PC-3 (cell line): ENCODE results near the gene ANTXR1. TPM values are rescaled to one million over a fixed set of nuclear protein-coding genes. Genes with fewer than 3 reads are reported as not detected.
"Not testable (repeated sequence)": the region's sequence is repeated elsewhere in the genome, so short reads cannot be mapped to it uniquely, and the experiment has no call there.

Source experiments
- ATAC-seq: fragments of 200-7000 bp; cut with Tn5 transposase; 2 replicates; pipeline ENCODE4 v1.9.1; 2020; ENCODE audit warnings: mild to moderate bottlenecking, moderate library complexity
- BruUV-seq: library from RNA; stranded (reverse); fragments of 400-500 nt; replicated peaks from 2 replicates; lab custom pipeline; 2021; lab: Mats Ljungman, UMichigan
- CTCF ChIA-PET: fragments of 300-600 bp; sonication (Branson Sonifier 250); formaldehyde crosslinking; loops from one replicate; lab custom pipeline; 2022; ENCODE audit warnings: antibody characterized with exemption; lab: Charles Lee
- POLR2A ChIA-PET: fragments of 300-600 bp; sonication (Branson Sonifier 250); formaldehyde crosslinking; loops from one replicate; lab custom pipeline; 2022; ENCODE audit warnings: antibody characterized with exemption; ENCODE audit not compliant: unreplicated experiment; lab: Charles Lee
- DNase-seq: peaks from one replicate; pipeline ENCODE4 v3.0.0-alpha.2; 2015
- H2AFZ ChIP-seq: fragments of 300-600 bp; sonication (generic); 2 replicates; pipeline ENCODE4 v1.6.0; 2016; ENCODE audit warnings: antibody characterized with exemption, low read length
- H3F3A ChIP-seq: fragments of 300-600 bp; sonication (generic); one replicate; pipeline ENCODE4 v1.6.0; 2017; ENCODE audit warnings: antibody characterized with exemption, low read length, control low read depth, mild to moderate bottlenecking; ENCODE audit not compliant: unreplicated experiment
- H3K27ac ChIP-seq: fragments of 300-600 bp; sonication (generic); 2 replicates; pipeline ENCODE4 v1.5.1; 2016; ENCODE audit warnings: mild to moderate bottlenecking, low read length
- H3K27me3 ChIP-seq: fragments of 300-600 bp; sonication (generic); 2 replicates; pipeline ENCODE4 v1.6.1; 2016; ENCODE audit warnings: low read length, mixed read lengths
- H3K36me3 ChIP-seq: fragments of 300-600 bp; sonication (generic); 2 replicates; pipeline ENCODE4 v1.6.1; 2016; ENCODE audit warnings: low read depth, mixed run types, low read length, mixed read lengths
- H3K4me1 ChIP-seq: fragments of 300-600 bp; sonication (generic); 2 replicates; pipeline ENCODE4 v1.5.1; 2016; ENCODE audit warnings: low read length; ENCODE audit not compliant: insufficient read depth
- H3K4me2 ChIP-seq: fragments of 300-600 bp; sonication (generic); 2 replicates; pipeline ENCODE4 v1.6.0; 2016; ENCODE audit warnings: low read length
- H3K4me3 ChIP-seq: fragments of 300-600 bp; sonication (generic); 2 replicates; pipeline ENCODE4 v1.5.1; 2016; ENCODE audit warnings: mild to moderate bottlenecking, low read length, mixed read lengths
- H3K79me2 ChIP-seq: fragments of 300-600 bp; sonication (generic); 2 replicates; pipeline ENCODE4 v1.6.1; 2017; ENCODE audit warnings: low read length, mixed read lengths
- H3K9ac ChIP-seq: fragments of 300-600 bp; sonication (generic); 2 replicates; pipeline ENCODE4 v1.6.0; 2016; ENCODE audit warnings: mild to moderate bottlenecking, low read length
- H3K9me2 ChIP-seq: fragments of 300-600 bp; sonication (generic); replicated peaks from 2 replicates; pipeline ENCODE4 v1.6.1; 2016; ENCODE audit warnings: mixed run types, low read length, mixed read lengths
- H3K9me3 ChIP-seq: fragments of 300-600 bp; sonication (generic); 2 replicates; pipeline ENCODE4 v1.6.1; 2016; ENCODE audit warnings: low read length, mixed read lengths
- H4K20me1 ChIP-seq: fragments of 300-600 bp; sonication (generic); 2 replicates; pipeline ENCODE4 v1.6.1; 2016; ENCODE audit warnings: low read length, mixed read lengths
- EZH2 ChIP-seq: fragments of 300-600 bp; sonication (generic); IDR thresholded peaks from one replicate; pipeline ENCODE4 v1.6.1; 2017; ENCODE audit warnings: antibody characterized with exemption, mild to moderate bottlenecking, low read length; ENCODE audit not compliant: unreplicated experiment
- EZH2phosphoT487 ChIP-seq: fragments of 300-600 bp; sonication (generic); IDR thresholded peaks from 2 replicates; pipeline ENCODE4 v1.6.1; 2018; ENCODE audit warnings: mild to moderate bottlenecking, antibody characterized with exemption, low read length, borderline replicate concordance
- intact Hi-C: fragments of 100-400 bp; cut with micrococcal nuclease; formaldehyde crosslinking; loops from 2 replicates; pipeline ENCODE4 v1.9.0; 2023
- total RNA-seq: library from RNA; depleted of rRNA; stranded (reverse); fragments of >200 nt; gene quantifications from 2 replicates; pipeline ENCODE4 v1.2.3, GENCODE V29; 2014
- TF ChIP-seq, protein P1 (sequence below): fragments of 300-600 bp; sonication (generic); conservative IDR thresholded peaks from 2 replicates; pipeline ENCODE4 v1.5.1; 2017; ENCODE audit warnings: antibody characterized with exemption, low read depth, mild to moderate bottlenecking, low read length

The ANTXR1 gene
- total RNA-seq, 1 experiment from 2014 or later, result 31.2 TPM

DNA sequence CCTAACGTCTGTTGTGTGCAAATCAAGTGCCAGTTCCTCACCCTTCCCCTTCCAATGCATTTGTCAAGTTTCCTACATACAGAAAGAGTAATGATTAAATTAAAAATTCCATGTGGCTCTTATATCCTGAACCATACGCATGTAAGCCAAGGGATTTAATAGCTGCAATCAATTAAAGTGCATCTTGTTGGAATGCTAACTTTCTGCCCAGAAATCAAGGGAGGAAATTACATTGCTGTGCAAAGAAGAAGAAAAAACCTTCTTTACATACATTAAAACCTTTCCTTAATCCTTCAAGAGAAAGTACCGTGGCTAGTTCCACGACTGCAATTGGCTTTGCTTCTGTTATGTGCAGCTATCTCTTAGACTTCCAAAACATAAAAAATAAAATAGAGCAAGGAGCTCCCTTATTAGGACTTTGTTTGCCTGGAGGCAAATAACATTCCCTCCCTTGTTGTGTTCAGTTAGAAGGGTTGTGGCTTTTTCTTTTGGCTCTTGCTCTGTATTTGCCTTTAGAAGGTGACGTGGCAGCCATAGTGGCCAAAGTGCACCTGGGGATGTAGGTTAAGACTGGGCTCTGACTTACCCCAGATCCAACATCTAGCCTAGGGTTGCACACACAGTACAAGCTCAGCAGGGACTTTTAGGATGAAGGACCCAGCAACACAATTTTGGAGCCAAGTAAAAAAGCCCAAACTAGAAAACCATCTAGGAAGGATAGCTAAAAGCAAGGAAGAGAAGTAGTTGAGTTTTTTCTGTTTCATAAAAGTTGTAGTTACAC is 158.3 kb downstream of the ANTXR1 start:
- ATAC-seq (no peak), DNase-seq (peak; percentile 46)
- no TSS peak for BruUV-seq
- H2AFZ ChIP-seq, result no peak overlapping the region
- no peaks in the 10 kb centered on the region for H3K9me3 ChIP-seq
- no peaks in the 10 kb centered on the region for H3K9me2 ChIP-seq
- H3K79me2 ChIP-seq, result no peaks in the 10 kb centered on the region
- no peak overlapping the region for H3K9ac ChIP-seq
- intact Hi-C loops, result no loop called here
- no peak overlapping the region for H3K4me3 ChIP-seq
- no peaks in the 10 kb centered on the region for H3K4me1 ChIP-seq
- no peaks in the 10 kb centered on the region for H3K36me3 ChIP-seq
- CTCF ChIA-PET, result no interaction called here
- POLR2A ChIA-PET, result no interaction called here
- no peaks in the 10 kb centered on the region for H3K27me3 ChIP-seq
- TF ChIP-seq, protein P1, sequence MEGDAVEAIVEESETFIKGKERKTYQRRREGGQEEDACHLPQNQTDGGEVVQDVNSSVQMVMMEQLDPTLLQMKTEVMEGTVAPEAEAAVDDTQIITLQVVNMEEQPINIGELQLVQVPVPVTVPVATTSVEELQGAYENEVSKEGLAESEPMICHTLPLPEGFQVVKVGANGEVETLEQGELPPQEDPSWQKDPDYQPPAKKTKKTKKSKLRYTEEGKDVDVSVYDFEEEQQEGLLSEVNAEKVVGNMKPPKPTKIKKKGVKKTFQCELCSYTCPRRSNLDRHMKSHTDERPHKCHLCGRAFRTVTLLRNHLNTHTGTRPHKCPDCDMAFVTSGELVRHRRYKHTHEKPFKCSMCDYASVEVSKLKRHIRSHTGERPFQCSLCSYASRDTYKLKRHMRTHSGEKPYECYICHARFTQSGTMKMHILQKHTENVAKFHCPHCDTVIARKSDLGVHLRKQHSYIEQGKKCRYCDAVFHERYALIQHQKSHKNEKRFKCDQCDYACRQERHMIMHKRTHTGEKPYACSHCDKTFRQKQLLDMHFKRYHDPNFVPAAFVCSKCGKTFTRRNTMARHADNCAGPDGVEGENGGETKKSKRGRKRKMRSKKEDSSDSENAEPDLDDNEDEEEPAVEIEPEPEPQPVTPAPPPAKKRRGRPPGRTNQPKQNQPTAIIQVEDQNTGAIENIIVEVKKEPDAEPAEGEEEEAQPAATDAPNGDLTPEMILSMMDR, result no peak
- TF ChIP-seq EZH2, result no peak
- TF ChIP-seq EZH2phosphoT487, result no peak
- H3K27ac ChIP-seq, result no peak overlapping the region
- no peak overlapping the region for H3K4me2 ChIP-seq
- H4K20me1 ChIP-seq, result no peaks in the 10 kb centered on the region
- no peaks in the 10 kb centered on the region for H3F3A ChIP-seq

DNA sequence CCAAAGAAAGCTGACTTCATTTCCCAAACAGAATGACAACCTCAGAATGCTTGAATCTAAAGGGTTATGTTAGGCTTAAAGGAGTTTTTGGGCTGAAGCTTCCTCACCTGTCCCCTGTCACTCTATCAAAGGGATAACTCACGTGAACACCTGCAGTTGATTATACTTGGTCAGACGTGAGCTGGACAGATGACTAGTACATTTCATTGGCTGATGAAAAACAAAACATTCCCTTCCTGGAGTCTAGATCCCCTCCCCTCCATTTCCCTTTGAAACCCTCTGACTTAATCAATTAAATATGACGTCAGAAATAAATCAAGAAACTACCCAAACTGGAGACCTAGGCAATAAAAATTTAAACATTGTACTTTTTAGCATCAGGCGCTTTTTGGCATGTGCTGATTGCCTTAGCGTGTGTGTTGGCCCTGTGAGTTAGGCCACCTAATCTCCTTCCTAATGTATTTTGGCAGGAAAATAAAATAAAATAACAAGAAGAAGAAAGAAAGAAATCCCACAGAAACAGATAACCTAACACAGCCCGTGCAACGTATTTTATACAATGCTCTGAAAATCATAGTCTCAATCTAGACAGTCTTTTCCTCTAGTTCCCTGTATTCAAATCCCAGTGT is 159.0 kb downstream of the ANTXR1 start:
- no peak overlapping the region for H3K4me3 ChIP-seq
- no peak overlapping the region for H3K4me2 ChIP-seq
- POLR2A ChIA-PET, result no interaction called here
- no peaks in the 10 kb centered on the region for H3K9me3 ChIP-seq
- H3K4me1 ChIP-seq, result no peaks in the 10 kb centered on the region
- BruUV-seq, result no TSS peak
- TF ChIP-seq, protein P1, result no peak
- no peak overlapping the region for H2AFZ ChIP-seq
- no peaks in the 10 kb centered on the region for H3K27me3 ChIP-seq
- H3F3A ChIP-seq, result no peaks in the 10 kb centered on the region
- H3K27ac ChIP-seq, result no peak overlapping the region
- DNase-seq (no peak), ATAC-seq (no peak)
- H4K20me1 ChIP-seq, result no peaks in the 10 kb centered on the region
- CTCF ChIA-PET, result no interaction called here
- no peak overlapping the region for H3K9ac ChIP-seq
- H3K36me3 ChIP-seq, result no peaks in the 10 kb centered on the region
- H3K9me2 ChIP-seq, result no peaks in the 10 kb centered on the region
- no peaks in the 10 kb centered on the region for H3K79me2 ChIP-seq
- intact Hi-C loops, result no loop called here

DNA sequence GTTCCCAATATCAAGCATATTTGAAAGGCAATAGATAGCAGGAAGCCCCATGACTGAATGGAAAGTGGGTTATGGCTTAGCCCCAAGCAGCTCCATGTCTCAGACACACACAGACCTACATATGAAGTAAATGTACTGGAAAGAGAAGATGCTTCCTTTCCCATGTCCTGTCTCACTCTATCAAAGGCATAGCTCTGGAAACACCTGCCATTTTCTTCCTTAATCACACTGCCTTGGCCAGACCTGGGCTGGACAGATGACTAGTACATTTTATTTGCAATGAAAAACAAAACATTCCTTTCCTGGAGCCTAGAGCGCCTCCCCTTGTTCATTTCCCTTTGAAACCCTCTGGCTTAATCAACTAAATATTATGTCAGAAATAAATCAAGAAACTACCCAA is 160.7 kb downstream of the ANTXR1 start:
- Histone ChIP-seq H3K36me3 (no peaks in the 10 kb centered on the region), H3K27ac (no peak overlapping the region), H3K9me2 (no peaks in the 10 kb centered on the region), H3K9ac (no peak overlapping the region), H3K4me1 (no peaks in the 10 kb centered on the region), H2AFZ (no peak overlapping the region), H4K20me1 (no peaks in the 10 kb centered on the region), H3K79me2 (no peaks in the 10 kb centered on the region), H3K4me3 (no peak overlapping the region), H3F3A (no peaks in the 10 kb centered on the region), H3K27me3 (no peaks in the 10 kb centered on the region), H3K9me3 (no peaks in the 10 kb centered on the region), H3K4me2 (no peak overlapping the region)
- DNase-seq, result no peak
- TF ChIP-seq EZH2phosphoT487 (no peak), EZH2 (no peak)
- TF ChIP-seq, protein P1, result no peak
- POLR2A ChIA-PET, result no interaction called here
- CTCF ChIA-PET, result no interaction called here
- no peak for ATAC-seq
- BruUV-seq, result no TSS peak
- intact Hi-C loops, result no loop called here

DNA sequence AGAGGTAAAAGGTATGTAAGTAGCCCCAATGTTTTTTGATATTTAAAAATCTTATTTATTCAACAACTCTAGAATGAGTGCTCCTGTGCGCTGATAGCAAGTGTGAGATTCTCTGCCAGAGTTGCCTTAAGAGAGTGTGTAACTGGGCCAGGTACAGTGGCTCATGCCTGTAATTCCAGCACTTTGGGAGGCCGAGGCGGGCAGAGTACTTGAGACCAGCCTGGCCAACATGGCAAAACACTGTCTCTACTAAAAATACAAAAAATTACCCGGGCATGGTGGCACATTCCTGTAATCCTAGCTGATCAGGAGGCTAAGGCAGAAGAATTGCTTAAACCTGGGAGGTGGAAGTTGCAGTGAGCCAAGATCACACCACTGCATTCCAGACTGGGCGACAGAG is 161.2 kb downstream of the ANTXR1 start:
- intact Hi-C loops, H3K4me1 ChIP-seq, H3K36me3 ChIP-seq, H3K4me2 ChIP-seq, H3K27ac ChIP-seq, CTCF ChIA-PET, H3K9ac ChIP-seq, ATAC-seq, H4K20me1 ChIP-seq, H2AFZ ChIP-seq, POLR2A ChIA-PET, DNase-seq, H3F3A ChIP-seq, H3K4me3 ChIP-seq, H3K9me2 ChIP-seq, H3K27me3 ChIP-seq, BruUV-seq, H3K79me2 ChIP-seq, H3K9me3 ChIP-seq: not testable (repeated sequence)
